CD4-positive, CD25-positive, alpha-beta regulatory T cell (primary cell): ENCODE measurements around the gene TRAF7. TPM values are rescaled to one million over a fixed set of nuclear protein-coding genes. Genes with fewer than 3 reads are reported as not detected.

Experiments used
- ATAC-seq, 2 donors: fragments of 150-1000 bp; cut with Tn5 transposase; one replicate each; pipeline ENCODE4 v1.10.0; 2021; ENCODE audit warnings: low read depth in 2 of 2, moderate number of reproducible peaks in 2 of 2, moderate library complexity in 1 of 2
- DNase-seq, 3 donors: peaks; one replicate each; pipeline versions ENCODE4 v3.0.0 to v3.0.0-alpha.2; 2012 to 2022; ENCODE audit warnings: mixed read lengths in 1 of 3
- H3K27ac ChIP-seq: one replicate; pipeline ENCODE4 v1.7.0; 2013; ENCODE audit warnings: mild to moderate bottlenecking, low read length; ENCODE audit not compliant: insufficient read depth, poor library complexity, severe bottlenecking
- H3K27me3 ChIP-seq: one replicate; pipeline ENCODE4 v1.7.0; 2013; ENCODE audit warnings: low read length; ENCODE audit not compliant: control insufficient read depth, insufficient read depth
- H3K36me3 ChIP-seq: one replicate; pipeline ENCODE4 v1.7.0; 2013; ENCODE audit warnings: mild to moderate bottlenecking, low read length, moderate library complexity; ENCODE audit not compliant: control insufficient read depth, insufficient read depth
- H3K4me1 ChIP-seq: 2 replicates; pipeline ENCODE4 v1.7.0; 2013; ENCODE audit warnings: mild to moderate bottlenecking, low read length; ENCODE audit not compliant: insufficient read depth, control insufficient read depth, poor library complexity, severe bottlenecking
- H3K4me3 ChIP-seq: one replicate; pipeline ENCODE4 v1.7.0; 2013; ENCODE audit warnings: low read depth, mild to moderate bottlenecking, low read length, moderate library complexity
- H3K9me3 ChIP-seq, 2 experiments: 1 replicate in 1 of 2; 2 replicates in 1 of 2; pipeline ENCODE4 v1.7.0; 2013; ENCODE audit warnings: low read length in 2 of 2, mild to moderate bottlenecking in 1 of 2, moderate library complexity in 1 of 2; ENCODE audit not compliant: control insufficient read depth in 2 of 2
- H3K27ac Mint-ChIP-seq, 3 donors: one replicate each; pipeline ENCODE4 v1.8.0; 2020 to 2022; ENCODE audit warnings: mild to moderate bottlenecking in 3 of 3, mixed read lengths in 3 of 3, moderate library complexity in 2 of 3
- H3K27me3 Mint-ChIP-seq: one replicate; pipeline ENCODE4 v1.8.0; 2022; ENCODE audit warnings: mild to moderate bottlenecking, mixed read lengths
- H3K36me3 Mint-ChIP-seq: one replicate; pipeline ENCODE4 v1.8.0; 2020; ENCODE audit warnings: mixed read lengths
- H3K4me1 Mint-ChIP-seq, 4 donors: one replicate each; pipeline ENCODE4 v1.8.0; 2020 to 2022; ENCODE audit warnings: mixed read lengths in 4 of 4, mild to moderate bottlenecking in 1 of 4
- H3K4me3 Mint-ChIP-seq, 4 donors: one replicate each; pipeline ENCODE4 v1.8.0; 2020 to 2022; ENCODE audit warnings: mild to moderate bottlenecking in 4 of 4, mixed read lengths in 4 of 4, moderate library complexity in 3 of 4
- H3K9me3 Mint-ChIP-seq, 7 donors: one replicate each; pipeline ENCODE4 v1.8.0; 2020 to 2022; ENCODE audit warnings: mixed read lengths in 7 of 7, mild to moderate bottlenecking in 3 of 7, moderate library complexity in 2 of 7
- polyA plus RNA-seq, 4 donors: library from polyadenylated mRNA; unstranded; fragments of 300-500 nt; fragmentation: Illumina TruSeq; gene quantifications; one replicate each; pipeline ENCODE4 v1.2.3, GENCODE V29; 2021
- total RNA-seq: library from RNA; stranded (reverse); gene quantifications from one replicate; pipeline ENCODE4 v1.2.3, GENCODE V29; 2022

The TRAF7 gene
- total and polyA plus RNA-seq, 5 donors from 2014 or later: 4.0 to 33.4 (median 4.9) TPM

DNA sequence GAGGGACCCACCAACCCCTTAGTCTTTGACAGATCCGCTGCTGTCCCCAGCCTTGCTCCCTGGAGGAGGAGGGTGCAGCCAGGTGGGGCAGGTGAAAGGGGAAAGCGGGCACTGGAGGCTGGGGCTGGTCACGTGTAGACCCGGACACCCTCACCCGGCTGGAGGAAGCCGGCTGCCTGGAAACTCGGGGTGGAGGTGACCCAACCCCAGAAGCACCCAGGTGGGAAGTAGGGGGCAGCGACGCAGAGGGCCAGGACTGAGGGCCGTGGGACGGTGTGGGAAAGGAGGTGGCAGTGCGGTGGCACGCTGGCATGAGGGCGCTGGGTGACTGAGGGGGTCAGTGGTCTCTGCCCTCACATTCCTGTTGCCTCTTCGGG lies 2.7 kb downstream of the TRAF7 start:
- Mint-ChIP-seq H3K27ac (no peak overlapping the region), H3K4me1 (peaks cover 0 to 47% (median 22%) of the 10 kb centered on the region in 4 donors), H3K4me3 (no peak overlapping the region), H3K9me3 (no peaks in the 10 kb centered on the region), H3K27me3 (no peaks in the 10 kb centered on the region), H3K36me3 (no peaks in the 10 kb centered on the region)
- Histone ChIP-seq H3K27me3 (no peaks in the 10 kb centered on the region), H3K27ac (no peak overlapping the region), H3K4me3 (no peak overlapping the region), H3K36me3 (no peaks in the 10 kb centered on the region), H3K9me3 (no peaks in the 10 kb centered on the region), H3K4me1 (peaks cover 39% of the 10 kb centered on the region)
- DNase-seq (no peak), ATAC-seq (no peak)

DNA sequence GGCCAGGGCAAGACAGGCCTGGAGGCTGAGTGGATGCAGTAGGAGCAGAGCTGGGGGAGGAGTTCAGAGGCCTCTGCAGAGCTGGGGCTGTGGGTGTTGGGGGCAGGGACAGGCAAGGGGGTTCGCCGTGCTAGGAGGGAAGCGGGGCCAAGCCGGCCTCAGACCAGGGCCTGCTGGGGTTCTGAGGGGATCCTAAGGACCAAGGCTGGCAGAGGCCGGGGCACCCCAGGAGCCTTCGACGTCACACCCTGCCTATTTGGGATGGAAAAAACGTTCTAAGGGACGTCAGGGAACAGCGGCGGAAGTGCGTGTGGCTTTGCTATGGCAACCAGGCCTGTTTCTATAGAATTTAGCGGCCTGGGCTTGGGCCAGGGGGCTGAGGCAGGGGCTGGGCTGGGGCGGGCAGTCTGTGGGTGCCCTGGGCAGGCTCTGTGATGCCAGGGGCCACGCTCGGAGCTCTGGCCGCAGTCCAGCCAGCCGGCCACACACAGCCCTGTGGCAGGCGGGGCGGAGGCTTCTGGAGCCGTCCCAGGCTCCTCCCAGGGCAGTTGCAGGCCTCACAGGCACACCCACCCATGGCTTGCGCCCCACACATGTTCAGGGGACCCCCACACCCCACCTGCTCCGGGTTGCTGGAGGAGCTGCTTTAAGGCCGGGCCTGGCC lies 3.7 kb downstream of the TRAF7 start:
- H3K4me1 ChIP-seq: peaks cover 28% of the 10 kb centered on the region
- Mint-ChIP-seq H3K4me3 (peak overlapping the region in 1 of 4 donors; percentile 32), H3K4me1 (peaks cover 0 to 37% (median 17%) of the 10 kb centered on the region in 4 donors), H3K27ac (peak overlapping the region in 1 of 3 donors; percentile 80), H3K27me3 (no peaks in the 10 kb centered on the region), H3K36me3 (no peaks in the 10 kb centered on the region), H3K9me3 (no peaks in the 10 kb centered on the region)
- no peaks in the 10 kb centered on the region for H3K27me3 ChIP-seq
- H3K4me3 ChIP-seq: no peak overlapping the region
- DNase-seq (no peak), ATAC-seq (no peak)
- H3K36me3 ChIP-seq: no peaks in the 10 kb centered on the region
- no peak overlapping the region for H3K27ac ChIP-seq
- H3K9me3 ChIP-seq: no peaks in the 10 kb centered on the region

DNA sequence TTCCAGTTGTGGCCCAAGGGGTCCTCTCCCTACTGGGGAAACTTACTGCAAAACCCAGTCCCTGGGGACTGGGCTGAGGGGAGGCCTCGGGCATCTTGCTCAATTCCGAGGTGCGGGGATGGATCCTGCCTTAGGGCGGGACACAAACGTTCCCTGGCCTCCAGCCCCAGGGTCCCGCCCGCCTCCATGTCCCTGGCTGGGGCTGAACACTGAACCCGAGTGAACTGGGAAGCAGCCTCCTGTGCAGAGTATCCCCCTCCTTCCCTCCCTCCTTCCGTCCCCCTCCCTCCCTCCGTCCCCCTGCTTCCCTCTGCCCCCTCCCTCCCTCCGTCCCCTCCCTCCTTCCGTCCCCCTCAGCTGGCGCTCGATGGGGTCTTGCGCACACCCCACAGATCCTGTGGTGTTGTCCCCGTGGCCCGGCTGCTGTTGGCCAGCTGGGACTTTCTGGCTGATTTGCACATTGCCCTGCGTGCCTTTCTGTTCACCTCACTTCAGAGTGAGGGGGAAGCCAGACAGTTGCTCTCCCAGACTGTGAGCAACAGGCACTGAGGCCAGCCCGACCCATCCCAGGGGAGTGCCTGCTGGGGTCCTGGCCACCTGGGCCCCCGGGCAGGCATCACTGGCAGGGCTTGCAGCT lies 5.5 kb downstream of the TRAF7 start:
- Mint-ChIP-seq H3K36me3 (no peaks in the 10 kb centered on the region), H3K4me1 (peaks cover 0 to 27% (median 9%) of the 10 kb centered on the region in 4 donors), H3K27me3 (no peaks in the 10 kb centered on the region), H3K4me3 (no peak overlapping the region), H3K9me3 (no peaks in the 10 kb centered on the region), H3K27ac (no peak overlapping the region)
- Histone ChIP-seq H3K36me3 (peaks cover 3% of the 10 kb centered on the region), H3K27ac (no peak overlapping the region), H3K4me3 (no peak overlapping the region), H3K27me3 (no peaks in the 10 kb centered on the region), H3K9me3 (no peaks in the 10 kb centered on the region), H3K4me1 (peaks cover 21% of the 10 kb centered on the region)
- ATAC-seq (no peak), DNase-seq (no peak)

DNA sequence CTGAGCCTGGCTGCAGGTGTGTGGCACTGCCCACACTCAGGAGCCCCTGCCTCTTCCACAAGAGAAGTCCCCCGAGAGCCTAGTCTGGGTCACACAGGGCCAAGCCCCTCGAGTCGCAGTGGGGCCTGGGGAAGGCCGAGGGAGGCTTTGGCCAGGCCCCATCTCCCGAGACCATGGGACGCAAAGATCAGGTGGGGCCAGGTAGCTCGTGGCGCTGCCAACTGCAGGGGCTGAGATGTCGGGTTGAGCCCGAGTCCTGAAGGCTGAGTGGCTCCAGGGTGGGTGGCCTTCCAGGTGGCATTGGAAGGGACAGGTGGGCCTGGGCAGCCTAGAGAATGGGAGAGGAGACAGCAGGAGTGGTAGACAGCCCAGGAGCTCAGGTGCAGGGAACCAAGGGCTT lies 6.3 kb downstream of the TRAF7 start:
- no peaks in the 10 kb centered on the region for H3K36me3 Mint-ChIP-seq
- no peak overlapping the region for H3K4me3 Mint-ChIP-seq
- ATAC-seq: no peak

DNA sequence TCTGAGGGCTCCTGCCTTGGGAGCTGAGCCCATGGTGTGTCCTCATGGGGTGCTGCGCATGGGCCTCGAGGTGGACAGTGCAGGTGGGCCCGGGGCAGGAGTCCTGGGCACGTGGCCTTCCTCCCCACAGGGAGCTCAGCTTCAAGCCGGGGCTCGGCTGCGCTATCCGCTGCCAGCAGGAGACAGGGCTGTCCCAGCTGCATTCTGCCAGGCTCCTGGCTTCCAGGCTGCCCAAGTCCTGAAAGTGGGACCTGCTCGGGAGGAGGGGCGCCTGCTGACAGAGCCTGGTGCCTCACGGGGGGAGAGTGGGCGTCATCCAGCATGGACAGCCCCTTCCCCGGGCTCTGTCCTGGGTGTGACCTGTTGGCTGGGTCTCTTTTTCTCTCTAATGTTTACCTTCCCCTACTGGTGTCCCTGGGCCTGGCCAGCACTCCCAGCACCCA lies 7.1 kb downstream of the TRAF7 start:
- ATAC-seq (no peak), DNase-seq (no peak)
- H3K36me3 ChIP-seq: peaks cover 9% of the 10 kb centered on the region
- no peaks in the 10 kb centered on the region for H3K27me3 ChIP-seq
- no peak overlapping the region for H3K4me3 Mint-ChIP-seq
- H3K4me3 ChIP-seq: no peak overlapping the region
- H3K27ac ChIP-seq: no peak overlapping the region
- peaks cover 4% of the 10 kb centered on the region for H3K4me1 ChIP-seq
- H3K4me1 Mint-ChIP-seq: peaks cover 0 to 11% (median 0%) of the 10 kb centered on the region in 4 donors
- H3K36me3 Mint-ChIP-seq: no peaks in the 10 kb centered on the region
- H3K27me3 Mint-ChIP-seq: no peaks in the 10 kb centered on the region
- H3K9me3 ChIP-seq: no peaks in the 10 kb centered on the region
- no peaks in the 10 kb centered on the region for H3K9me3 Mint-ChIP-seq
- H3K27ac Mint-ChIP-seq: no peak overlapping the region

More for the DNA sequence above, 6.3 kb downstream of the TRAF7 start:
- peaks cover 12% of the 10 kb centered on the region for H3K4me1 ChIP-seq
- peaks cover 9% of the 10 kb centered on the region for H3K36me3 ChIP-seq
- Mint-ChIP-seq H3K4me1 (peaks cover 0 to 18% (median 3%) of the 10 kb centered on the region in 4 donors), H3K27me3 (no peaks in the 10 kb centered on the region), H3K9me3 (no peaks in the 10 kb centered on the region), H3K27ac (peak overlapping the region in 1 of 3 donors; percentile 77)
- no peak overlapping the region for H3K27ac ChIP-seq
- no peaks in the 10 kb centered on the region for H3K27me3 ChIP-seq
- H3K9me3 ChIP-seq: no peaks in the 10 kb centered on the region
- DNase-seq: no peak
- H3K4me3 ChIP-seq: no peak overlapping the region

DNA sequence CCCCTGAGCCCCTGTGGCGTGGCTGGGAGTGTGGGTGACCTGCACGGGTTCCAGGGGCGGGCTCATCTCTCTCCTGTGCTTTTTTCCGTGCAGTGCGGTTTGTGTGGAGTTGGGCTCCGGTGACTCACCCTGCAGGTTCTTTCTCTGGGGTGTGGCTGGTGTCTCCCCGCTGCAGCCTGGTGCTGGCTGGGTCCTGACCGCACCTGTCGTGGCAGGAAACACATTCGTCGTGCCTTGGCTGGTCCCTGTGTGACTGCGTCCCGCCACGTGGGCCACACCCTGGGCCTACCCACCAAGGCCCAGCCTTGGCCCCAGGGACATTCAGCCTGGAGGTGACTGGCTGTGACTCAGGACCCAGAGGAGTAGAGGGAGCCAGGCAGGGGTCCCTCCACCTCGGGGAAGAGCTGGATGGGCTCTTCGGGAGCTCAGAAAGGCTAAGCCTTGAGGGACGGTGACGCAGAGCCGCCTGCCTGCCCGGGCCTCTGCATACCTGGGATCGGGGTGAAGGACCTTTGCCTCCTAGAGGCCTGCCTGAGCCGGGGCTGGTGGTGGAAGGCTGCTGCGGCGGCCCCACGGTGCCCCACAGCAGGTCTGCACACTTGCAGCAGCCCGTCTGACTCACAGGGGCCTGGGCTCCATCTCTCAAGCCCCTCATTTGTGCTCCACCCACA lies 7.8 kb downstream of the TRAF7 start:
- H3K9me3 Mint-ChIP-seq: no peaks in the 10 kb centered on the region
- Histone ChIP-seq H3K4me3 (no peak overlapping the region), H3K9me3 (no peaks in the 10 kb centered on the region), H3K27me3 (no peaks in the 10 kb centered on the region), H3K36me3 (peaks cover 9% of the 10 kb centered on the region), H3K4me1 (peaks cover 3% of the 10 kb centered on the region), H3K27ac (no peak overlapping the region)
- no peaks in the 10 kb centered on the region for H3K27me3 Mint-ChIP-seq
- peaks cover 3% of the 10 kb centered on the region for H3K36me3 Mint-ChIP-seq
- DNase-seq: no peak
- H3K4me3 Mint-ChIP-seq: no peak overlapping the region
- H3K4me1 Mint-ChIP-seq: peaks cover 0 to 10% (median 0%) of the 10 kb centered on the region in 4 donors
- no peak overlapping the region for H3K27ac Mint-ChIP-seq
- ATAC-seq: peak in 1 of 2 donors; percentile 43

DNA sequence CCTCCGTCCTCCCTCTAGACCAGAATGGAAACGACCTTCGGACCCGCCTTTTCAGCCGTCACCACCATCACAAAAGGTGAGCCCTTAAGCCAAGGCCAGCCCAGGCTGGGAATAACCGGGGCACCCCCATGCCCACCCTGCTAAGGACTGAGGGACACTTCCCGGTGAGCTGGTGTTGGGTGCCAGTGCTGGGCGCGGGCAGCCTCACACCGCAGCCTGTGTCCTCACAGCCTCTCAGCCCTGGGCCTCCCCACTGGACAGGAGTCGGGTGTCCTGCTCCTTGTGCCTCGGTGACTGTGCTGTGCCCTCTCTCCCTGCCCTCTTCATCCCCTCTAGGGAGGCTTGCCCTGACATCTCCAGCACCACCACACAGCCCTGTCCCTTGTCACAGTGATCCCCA lies 10.3 kb downstream of the TRAF7 start:
- peaks cover 0 to 7% (median 0%) of the 10 kb centered on the region in 4 donors for H3K4me1 Mint-ChIP-seq
- ATAC-seq (no peak), DNase-seq (no peak)
- no peak overlapping the region for H3K27ac Mint-ChIP-seq
- no peaks in the 10 kb centered on the region for H3K27me3 Mint-ChIP-seq
- Histone ChIP-seq H3K27ac (no peak overlapping the region), H3K27me3 (no peaks in the 10 kb centered on the region), H3K36me3 (peaks cover 9% of the 10 kb centered on the region), H3K9me3 (no peaks in the 10 kb centered on the region), H3K4me3 (no peak overlapping the region), H3K4me1 (no peaks in the 10 kb centered on the region)
- peaks cover 3% of the 10 kb centered on the region for H3K36me3 Mint-ChIP-seq
- H3K9me3 Mint-ChIP-seq: no peaks in the 10 kb centered on the region
- no peak overlapping the region for H3K4me3 Mint-ChIP-seq
